Omental fat pad (tissue), 4 donors: ENCODE results near the gene LHFPL6. TPM values are rescaled to one million over a fixed set of nuclear protein-coding genes. Genes with fewer than 3 reads are reported as not detected.

Experiments
- ATAC-seq: fragments of 150-250 bp; one replicate; pipeline ENCODE4 v1.9.1; 2016; ENCODE audit warnings: mild to moderate bottlenecking, moderate library complexity; ENCODE audit not compliant: low FRiP score
- DNase-seq: peaks from one replicate; pipeline ENCODE4 v3.0.0-alpha.2; 2019; ENCODE audit warnings: low spot score
- total RNA-seq, 4 donors: library from RNA; depleted of rRNA; stranded (reverse); fragments of >200 nt; gene quantifications; one replicate each; pipeline ENCODE4 v1.1.0, GENCODE V29; 2016
- TF ChIP-seq, protein P1 (sequence below), 3 donors: fragments of 450-650 bp; IDR thresholded peaks; one replicate each; pipeline ENCODE4 v1.5.1; 2016 to 2017; ENCODE audit warnings: antibody characterized with exemption in 3 of 3, mild to moderate bottlenecking in 3 of 3, moderate library complexity in 2 of 3

LHFPL6 gene
- total RNA-seq, 4 donors from 2014 or later: 66.1 to 208 (median 109) TPM

DNA sequence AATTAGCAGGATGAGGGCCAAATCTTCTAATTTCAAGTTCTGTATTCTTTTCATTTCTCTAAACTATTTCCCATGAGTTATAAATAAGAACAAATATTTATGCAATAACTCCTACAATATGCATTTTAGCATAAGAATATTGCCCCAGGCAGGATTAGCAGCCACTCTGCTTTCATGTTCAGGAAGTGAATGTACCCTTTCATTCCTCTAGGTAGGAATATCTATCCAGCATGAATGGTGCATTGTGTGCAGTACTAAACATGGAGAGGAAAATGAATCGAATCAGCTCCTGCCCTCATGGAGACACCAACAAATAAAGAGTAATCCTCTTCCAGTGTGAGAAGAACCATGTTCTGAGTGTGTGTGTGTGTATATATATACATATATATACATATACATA is 41.0 kb downstream of the LHFPL6 start:
- TF ChIP-seq, protein P1, sequence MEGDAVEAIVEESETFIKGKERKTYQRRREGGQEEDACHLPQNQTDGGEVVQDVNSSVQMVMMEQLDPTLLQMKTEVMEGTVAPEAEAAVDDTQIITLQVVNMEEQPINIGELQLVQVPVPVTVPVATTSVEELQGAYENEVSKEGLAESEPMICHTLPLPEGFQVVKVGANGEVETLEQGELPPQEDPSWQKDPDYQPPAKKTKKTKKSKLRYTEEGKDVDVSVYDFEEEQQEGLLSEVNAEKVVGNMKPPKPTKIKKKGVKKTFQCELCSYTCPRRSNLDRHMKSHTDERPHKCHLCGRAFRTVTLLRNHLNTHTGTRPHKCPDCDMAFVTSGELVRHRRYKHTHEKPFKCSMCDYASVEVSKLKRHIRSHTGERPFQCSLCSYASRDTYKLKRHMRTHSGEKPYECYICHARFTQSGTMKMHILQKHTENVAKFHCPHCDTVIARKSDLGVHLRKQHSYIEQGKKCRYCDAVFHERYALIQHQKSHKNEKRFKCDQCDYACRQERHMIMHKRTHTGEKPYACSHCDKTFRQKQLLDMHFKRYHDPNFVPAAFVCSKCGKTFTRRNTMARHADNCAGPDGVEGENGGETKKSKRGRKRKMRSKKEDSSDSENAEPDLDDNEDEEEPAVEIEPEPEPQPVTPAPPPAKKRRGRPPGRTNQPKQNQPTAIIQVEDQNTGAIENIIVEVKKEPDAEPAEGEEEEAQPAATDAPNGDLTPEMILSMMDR (IDR thresholded peaks at IDR 0.05): no peak
- DNase-seq: no peak
- no peak for ATAC-seq

DNA sequence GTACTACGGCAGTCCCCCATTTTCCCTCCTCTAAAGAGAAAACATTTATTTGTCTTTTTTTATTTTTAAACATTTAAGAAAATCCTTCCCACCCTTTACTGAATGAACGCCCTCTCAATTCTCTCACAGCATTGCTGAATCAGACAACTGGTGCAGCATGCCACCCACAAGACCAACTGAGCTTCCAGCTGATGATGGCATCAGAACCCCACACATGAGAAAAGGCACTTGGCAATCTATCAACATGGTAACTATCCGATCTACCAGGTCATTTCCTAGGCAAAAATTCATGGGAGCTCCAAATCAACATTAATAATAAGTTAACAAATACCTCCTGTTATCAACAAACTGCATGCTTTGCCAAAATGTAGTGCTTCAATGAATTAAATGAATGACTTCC is 43.1 kb downstream of the LHFPL6 start:
- no peak for DNase-seq
- ATAC-seq: no peak
- TF ChIP-seq, protein P1 (IDR thresholded peaks at IDR 0.05): no peak

DNA sequence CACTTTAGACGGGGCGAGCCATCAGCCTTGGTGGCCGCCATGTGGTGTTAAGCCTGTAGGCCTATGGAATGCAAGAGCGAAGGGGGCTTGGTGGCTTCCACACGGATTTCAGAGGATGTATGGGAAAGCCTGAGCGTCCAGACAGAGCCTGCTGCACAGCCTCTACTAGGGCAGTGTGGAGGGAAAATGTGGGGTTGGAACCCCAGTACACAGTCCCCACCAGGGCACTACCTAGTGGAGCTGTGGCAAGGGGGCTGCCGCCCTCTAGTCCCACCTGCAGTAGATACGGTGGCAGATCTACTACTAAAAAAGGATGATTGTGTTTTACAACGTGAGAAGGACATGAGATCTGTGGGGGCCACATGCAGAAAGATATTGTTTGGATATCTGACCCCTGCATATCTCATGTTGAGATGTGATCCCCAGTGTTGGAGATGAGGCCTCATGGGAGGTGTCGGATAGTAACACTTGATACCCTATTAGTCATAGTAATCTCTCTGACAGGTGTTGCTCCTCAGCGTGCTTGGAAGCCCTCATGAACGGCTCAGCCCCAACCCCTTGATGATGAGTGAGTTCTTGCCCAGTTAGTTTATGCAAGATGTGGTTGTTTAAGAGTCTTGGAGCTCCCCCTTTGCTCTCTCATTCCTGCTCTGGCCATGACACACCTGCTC is 45.6 kb downstream of the LHFPL6 start:
- DNase-seq (no peak), ATAC-seq (no peak)
- TF ChIP-seq, protein P1 (IDR thresholded peaks at IDR 0.05): no peak

DNA sequence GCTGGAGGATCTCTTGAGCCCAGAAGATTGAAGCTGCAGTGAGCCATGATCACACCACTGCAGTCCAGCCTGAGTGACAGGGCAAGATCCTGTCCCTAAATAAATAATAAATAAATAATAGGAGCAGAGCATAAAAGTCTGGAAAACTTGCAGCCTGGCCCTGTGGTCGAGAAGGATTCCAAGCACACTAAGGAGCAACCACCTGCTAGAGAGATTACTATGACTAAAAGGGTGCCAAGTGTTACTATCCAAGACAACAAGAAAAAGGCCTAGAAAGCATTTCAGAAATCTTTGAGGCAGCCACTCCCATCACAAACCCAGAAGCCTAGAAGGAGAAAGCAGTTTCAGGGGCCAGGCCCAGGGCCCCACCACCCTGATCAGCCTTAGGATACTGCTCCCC is 46.1 kb downstream of the LHFPL6 start:
- DNase-seq (no peak), ATAC-seq (no peak)
- TF ChIP-seq, protein P1 (IDR thresholded peaks at IDR 0.05): no peak

- TF ChIP-seq, protein P1 (IDR thresholded peaks at IDR 0.05): no peak
- ATAC-seq (no peak), DNase-seq (no peak)
Measured at GRCh38 chr13:39554371-39554770, 48.6 kb downstream of the LHFPL6 start.

DNA sequence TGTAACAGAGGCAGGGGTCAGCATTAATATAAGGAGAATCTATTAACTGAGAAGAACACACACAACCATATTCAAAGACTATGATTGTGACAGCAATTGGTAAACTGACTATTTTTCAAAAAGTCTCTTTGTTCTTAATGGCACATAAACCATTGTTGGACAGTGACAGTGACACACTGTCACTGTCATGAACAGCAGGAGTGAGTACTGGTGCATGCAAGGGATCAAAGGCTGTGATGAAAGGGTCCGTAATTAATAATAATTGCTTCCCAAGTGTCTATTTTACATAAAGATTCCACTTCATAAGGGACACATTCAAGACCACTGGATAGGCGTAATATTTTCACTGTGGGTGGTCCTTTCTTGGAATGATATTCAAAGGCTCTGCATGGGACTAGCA is 50.7 kb downstream of the LHFPL6 start:
- no peak for DNase-seq
- ATAC-seq: no peak
- TF ChIP-seq, protein P1 (IDR thresholded peaks at IDR 0.05): no peak

DNA sequence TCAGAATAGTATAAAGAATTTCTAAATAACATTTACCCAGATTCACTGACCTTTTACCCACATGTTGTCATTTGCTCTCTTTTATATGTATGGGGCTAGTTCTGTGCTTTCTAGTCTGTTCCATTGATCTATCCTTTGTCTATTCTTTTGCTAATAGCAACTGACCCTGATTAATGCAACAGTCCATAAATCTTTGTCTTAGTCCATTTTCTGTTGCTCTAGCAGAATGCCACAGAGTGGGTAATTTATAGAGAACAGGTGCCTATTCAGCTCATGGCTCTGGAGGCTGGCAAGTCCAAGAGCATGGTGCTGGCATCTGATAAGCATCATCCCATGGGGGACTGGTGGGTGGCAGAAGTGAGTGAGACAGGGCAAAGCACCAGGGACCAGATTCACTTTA is 52.1 kb downstream of the LHFPL6 start:
- TF ChIP-seq, protein P1 (IDR thresholded peaks at IDR 0.05): no peak
- DNase-seq (no peak), ATAC-seq (no peak)
